Measurements from ENCODE around the gene IQSEC3. TPM values are rescaled to one million over a fixed set of nuclear protein-coding genes. Genes with fewer than 3 reads are reported as not detected.

IQSEC3 gene
- total RNA-seq, 1 donor: 0.21 TPM

DNA sequence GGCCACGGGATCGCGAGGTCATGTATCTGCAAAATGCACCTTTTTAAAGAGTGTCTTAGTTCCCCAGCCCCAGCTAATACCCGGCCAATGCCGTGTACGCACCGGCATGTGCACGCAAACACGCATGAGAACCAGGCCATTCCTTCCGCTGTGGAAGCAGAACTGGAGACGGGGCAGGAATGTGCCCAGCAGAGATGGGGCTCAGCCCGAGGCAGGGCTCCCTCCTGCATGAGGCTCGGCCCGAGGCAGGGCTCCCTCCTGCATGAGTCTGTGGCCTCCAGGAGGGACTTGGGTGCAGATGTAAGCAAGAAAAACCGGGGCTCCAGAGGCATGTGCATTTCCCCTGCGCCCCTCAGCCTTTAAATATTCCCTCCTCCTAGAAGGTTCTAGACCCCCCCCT, 109.2 kb downstream of the IQSEC3 start:
- Histone ChIP-seq H3K9me3 (ENCODE audit: low read depth, low read length) (no peaks in the 10 kb centered on the region), H3K4me1 (ENCODE audit: insufficient read depth, low read length) (peaks cover 19% of the 10 kb centered on the region), H3K27me3 (ENCODE audit: insufficient read depth, low read length) (no peaks in the 10 kb centered on the region), H3K4me3 (ENCODE audit: low read length) (no peak overlapping the region)

DNA sequence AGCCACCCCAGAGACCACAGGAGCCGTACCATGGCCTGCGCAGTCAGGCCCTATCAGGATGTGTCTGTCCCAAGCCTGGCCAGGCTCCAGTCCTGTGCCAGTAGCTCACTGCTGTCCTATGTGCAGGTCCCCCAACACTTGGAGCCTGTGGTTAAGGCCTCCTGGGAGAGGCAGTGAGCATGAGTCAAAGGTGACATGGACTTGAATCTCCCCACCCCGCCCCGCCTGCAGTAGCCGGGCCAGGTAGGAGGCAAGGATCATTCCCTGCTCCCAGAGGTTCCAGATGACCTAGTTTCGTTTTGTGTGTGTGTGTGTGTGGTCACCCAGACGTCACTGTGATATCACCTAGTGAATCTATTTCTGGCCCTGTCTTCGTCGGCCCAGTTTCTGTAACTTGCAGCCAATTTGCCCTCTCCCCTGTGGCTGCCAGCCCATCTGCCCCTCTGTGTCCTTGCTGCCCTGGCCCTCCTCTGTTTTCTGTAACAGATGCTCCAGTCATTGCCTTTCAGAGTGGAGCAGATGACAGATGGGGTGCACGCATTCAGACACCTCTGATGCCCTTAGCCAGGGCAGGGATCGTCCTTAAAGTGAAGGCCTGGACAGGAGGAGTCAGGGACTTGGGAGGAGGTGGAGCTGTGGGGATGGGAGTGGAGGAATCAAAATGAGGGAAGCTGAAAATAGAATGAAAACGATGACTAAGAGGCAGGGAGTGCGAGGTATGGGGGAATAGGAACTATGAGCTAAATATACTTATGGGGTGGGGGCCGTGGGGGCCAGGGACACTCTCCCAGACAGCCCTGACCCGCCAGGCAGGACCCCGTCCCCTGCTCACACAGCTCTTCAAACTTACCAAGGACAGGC, 110.0 kb downstream of the IQSEC3 start:
- Histone ChIP-seq H3K27me3 (ENCODE audit: insufficient read depth, low read length) (no peaks in the 10 kb centered on the region), H3K4me1 (ENCODE audit: insufficient read depth, low read length) (peaks cover 21% of the 10 kb centered on the region), H3K9me3 (ENCODE audit: low read depth, low read length) (no peaks in the 10 kb centered on the region), H3K4me3 (ENCODE audit: low read length) (no peak overlapping the region)

DNA sequence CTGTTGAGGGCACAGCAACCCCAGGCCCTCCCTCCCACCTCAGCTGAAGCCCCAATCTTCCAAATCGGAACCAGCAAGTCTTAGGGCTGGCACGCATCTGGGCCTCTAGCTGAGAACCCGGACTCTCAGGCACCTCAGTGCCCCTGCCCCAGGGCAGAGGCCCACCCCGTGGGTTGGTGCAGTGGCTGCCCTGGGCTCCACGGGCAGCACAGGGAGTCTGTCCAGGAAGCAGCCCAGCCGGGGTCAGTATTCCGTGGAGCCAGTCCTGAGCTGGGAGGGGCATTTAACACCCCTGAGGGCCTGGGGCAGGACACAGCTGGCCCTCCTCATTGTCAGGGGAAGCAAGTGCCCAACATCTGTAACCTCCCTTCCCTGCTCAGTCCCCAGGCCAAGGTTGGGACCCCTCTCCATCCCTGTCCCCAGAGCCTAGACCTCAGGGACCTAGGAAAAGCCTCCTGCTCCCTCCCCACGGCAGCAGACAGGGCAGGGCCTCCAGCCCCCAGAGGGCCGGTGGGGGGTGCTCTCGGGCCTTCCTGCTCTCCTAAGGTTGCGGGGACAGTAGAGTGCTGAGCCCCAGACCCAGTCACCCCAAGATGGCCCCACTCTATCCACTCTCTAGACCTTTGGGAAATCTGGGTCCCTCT, 110.9 kb downstream of the IQSEC3 start:
- Histone ChIP-seq H3K27me3 (ENCODE audit: insufficient read depth, low read length) (no peaks in the 10 kb centered on the region), H3K4me1 (ENCODE audit: insufficient read depth, low read length) (peaks cover 19% of the 10 kb centered on the region), H3K9me3 (ENCODE audit: low read depth, low read length) (no peaks in the 10 kb centered on the region), H3K4me3 (ENCODE audit: low read length) (no peak overlapping the region)

DNA sequence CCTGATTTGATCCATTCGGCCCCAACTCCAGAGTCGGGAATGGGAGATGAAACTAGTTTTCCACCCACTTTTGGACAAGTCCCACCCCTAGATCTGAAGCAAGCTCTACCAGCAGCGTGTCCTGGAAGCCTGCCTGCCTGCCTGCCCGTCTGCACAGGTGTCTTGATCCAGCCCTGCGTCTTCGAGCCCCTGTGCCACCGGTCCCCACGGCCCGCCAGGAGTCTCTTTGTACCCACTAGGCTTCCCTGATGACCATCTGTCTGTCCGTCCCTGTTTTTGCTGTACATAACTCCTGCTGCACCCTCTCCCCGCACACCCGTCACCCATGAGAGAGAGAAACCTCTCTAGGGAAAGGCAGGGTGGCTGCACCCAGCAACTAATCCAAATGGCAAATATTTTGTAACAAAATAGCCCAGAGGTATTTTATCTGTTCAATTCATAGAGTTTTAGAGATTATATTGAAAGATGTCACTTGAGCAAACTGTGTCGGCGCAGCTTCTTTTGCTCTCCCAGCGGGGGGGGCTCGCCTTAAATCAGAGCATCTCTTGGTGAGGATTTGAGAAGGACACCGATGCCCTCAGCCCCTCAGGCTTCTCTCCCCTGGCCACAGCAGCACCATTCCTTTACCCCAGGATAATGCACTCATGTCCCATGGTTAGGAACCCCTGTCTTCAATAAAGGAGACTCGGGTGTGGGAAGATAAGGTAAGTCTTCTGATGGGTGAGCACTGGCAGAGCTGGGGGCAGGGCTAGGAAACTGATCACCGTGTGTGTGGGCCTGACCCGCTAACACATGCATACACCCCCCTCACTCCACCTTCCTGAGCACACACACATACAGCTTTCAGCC, 111.6 kb downstream of the IQSEC3 start:
- Histone ChIP-seq H3K4me1 (ENCODE audit: insufficient read depth, low read length) (peaks cover 13% of the 10 kb centered on the region), H3K9me3 (ENCODE audit: low read depth, low read length) (no peaks in the 10 kb centered on the region), H3K27me3 (ENCODE audit: insufficient read depth, low read length) (no peaks in the 10 kb centered on the region), H3K4me3 (ENCODE audit: low read length) (no peak overlapping the region)

- Histone ChIP-seq H3K4me1 (ENCODE audit: insufficient read depth, low read length) (peaks cover 13% of the 10 kb centered on the region), H3K4me3 (ENCODE audit: low read length) (no peak overlapping the region), H3K27me3 (ENCODE audit: insufficient read depth, low read length) (no peaks in the 10 kb centered on the region), H3K9me3 (ENCODE audit: low read depth, low read length) (no peaks in the 10 kb centered on the region)
Measured at GRCh38 chr12:178829-179109, 112.2 kb downstream of the IQSEC3 start.

- peaks cover 13% of the 10 kb centered on the region for H3K4me1 ChIP-seq (ENCODE audit: insufficient read depth, low read length)
- no peaks in the 10 kb centered on the region for H3K9me3 ChIP-seq (ENCODE audit: low read depth, low read length)
- no peaks in the 10 kb centered on the region for H3K27me3 ChIP-seq (ENCODE audit: insufficient read depth, low read length)
- no peak overlapping the region for H3K4me3 ChIP-seq (ENCODE audit: low read length)
Measured at GRCh38 chr12:179131-179884, 112.7 kb downstream of the IQSEC3 start.

GRCh38 chr12:179885-180284, 113.3 kb downstream of the IQSEC3 start:
- Histone ChIP-seq H3K9me3 (ENCODE audit: low read depth, low read length) (no peaks in the 10 kb centered on the region), H3K4me1 (ENCODE audit: insufficient read depth, low read length) (peaks cover 14% of the 10 kb centered on the region), H3K4me3 (ENCODE audit: low read length) (no peak overlapping the region), H3K27me3 (ENCODE audit: insufficient read depth, low read length) (no peaks in the 10 kb centered on the region)

- Histone ChIP-seq H3K4me1 (ENCODE audit: insufficient read depth, low read length) (peaks cover 18% of the 10 kb centered on the region), H3K27me3 (ENCODE audit: insufficient read depth, low read length) (no peaks in the 10 kb centered on the region), H3K9me3 (ENCODE audit: low read depth, low read length) (no peaks in the 10 kb centered on the region), H3K4me3 (ENCODE audit: low read length) (no peak overlapping the region)
Measured at GRCh38 chr12:180445-180844, 113.9 kb downstream of the IQSEC3 start.

DNA sequence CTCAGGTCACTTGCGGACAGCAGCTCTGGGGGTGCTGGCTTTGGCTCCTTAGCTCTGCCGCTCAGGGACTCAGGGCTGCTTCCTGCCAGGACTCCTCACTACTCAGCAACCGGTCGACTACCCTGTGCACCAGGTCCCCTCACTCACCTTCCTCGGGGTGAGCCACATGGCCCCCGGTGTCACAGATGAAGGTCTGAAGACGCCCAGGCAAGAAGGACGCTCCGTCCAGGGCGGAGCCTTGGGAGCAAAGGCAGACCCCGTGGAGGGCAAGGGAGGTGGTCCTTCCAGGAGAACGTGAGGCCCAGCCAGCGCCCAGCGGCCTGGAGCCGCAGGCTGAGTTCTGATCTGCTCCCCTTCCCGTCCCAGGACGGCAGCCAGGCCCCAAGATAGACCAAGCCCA, 115.4 kb downstream of the IQSEC3 start:
- no peaks in the 10 kb centered on the region for H3K9me3 ChIP-seq (ENCODE audit: low read depth, low read length)
- H3K4me3 ChIP-seq (ENCODE audit: low read length): no peak overlapping the region
- H3K27me3 ChIP-seq (ENCODE audit: insufficient read depth, low read length): no peaks in the 10 kb centered on the region
- peaks cover 18% of the 10 kb centered on the region for H3K4me1 ChIP-seq (ENCODE audit: insufficient read depth, low read length)

DNA sequence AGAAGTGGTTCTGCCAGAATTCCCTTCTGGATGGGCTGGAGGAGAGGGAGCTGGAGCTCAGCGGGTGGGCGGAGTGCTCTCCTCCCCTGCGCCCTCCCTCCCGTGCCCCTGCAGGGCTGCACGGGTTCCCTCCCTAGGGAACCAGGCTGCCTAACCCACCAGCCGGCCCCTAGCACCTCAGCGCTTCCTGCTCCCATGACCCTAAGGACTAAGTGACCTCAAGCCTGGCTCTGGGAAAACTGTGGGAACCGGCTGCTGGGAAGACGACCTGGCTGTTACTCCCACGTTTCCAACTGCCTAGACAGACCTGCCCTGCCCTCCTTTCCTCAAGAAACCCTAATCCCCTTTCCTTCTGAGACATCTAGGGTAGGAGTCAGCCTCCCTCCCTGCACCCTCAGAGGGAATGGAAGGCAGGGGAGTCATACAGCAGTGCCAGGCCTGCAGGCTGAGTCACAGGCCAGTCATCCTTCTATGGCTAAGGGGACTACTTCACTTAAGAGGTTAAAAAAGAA, 115.9 kb downstream of the IQSEC3 start:
- Histone ChIP-seq H3K9me3 (ENCODE audit: low read depth, low read length) (no peaks in the 10 kb centered on the region), H3K4me1 (ENCODE audit: insufficient read depth, low read length) (peaks cover 18% of the 10 kb centered on the region), H3K27me3 (ENCODE audit: insufficient read depth, low read length) (no peaks in the 10 kb centered on the region), H3K4me3 (ENCODE audit: low read length) (no peak overlapping the region)

GRCh38 chr12:184811-185575, 118.4 kb downstream of the IQSEC3 start:
- Histone ChIP-seq H3K4me3 (ENCODE audit: low read length) (no peak overlapping the region), H3K27me3 (ENCODE audit: insufficient read depth, low read length) (peaks cover 4% of the 10 kb centered on the region), H3K9me3 (ENCODE audit: low read depth, low read length) (no peaks in the 10 kb centered on the region)

DNA sequence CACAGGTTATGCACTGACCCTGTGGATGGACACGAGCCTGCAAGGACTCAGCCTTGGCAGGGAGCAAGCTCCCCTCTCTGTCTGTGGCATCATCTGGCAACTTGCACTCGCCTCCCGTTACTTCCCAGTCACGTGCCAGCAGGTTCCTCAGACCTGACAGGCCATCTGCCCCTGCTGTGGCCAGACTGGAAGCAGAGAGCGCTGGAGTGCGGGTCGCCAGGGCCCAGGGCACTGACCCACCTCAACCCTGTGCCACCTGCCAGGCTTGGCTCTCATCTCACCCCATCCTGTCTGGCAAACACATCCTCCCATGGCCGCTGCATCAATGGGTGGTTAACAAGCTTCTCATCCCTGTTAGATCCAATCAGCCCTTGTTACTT, 119.0 kb downstream of the IQSEC3 start:
- Histone ChIP-seq H3K9me3 (ENCODE audit: low read depth, low read length) (no peaks in the 10 kb centered on the region), H3K4me3 (ENCODE audit: low read length) (no peak overlapping the region), H3K4me1 (ENCODE audit: insufficient read depth, low read length) (peaks cover 16% of the 10 kb centered on the region), H3K27me3 (ENCODE audit: insufficient read depth, low read length) (peaks cover 4% of the 10 kb centered on the region)

More at GRCh38 chr12:184811-185575, 118.4 kb downstream of the IQSEC3 start:
- H3K4me1 ChIP-seq (ENCODE audit: insufficient read depth, low read length): peaks cover 22% of the 10 kb centered on the region

- H3K27me3 ChIP-seq (ENCODE audit: insufficient read depth, low read length): peaks cover 4% of the 10 kb centered on the region
- no peak overlapping the region for H3K4me3 ChIP-seq (ENCODE audit: low read length)
- peaks cover 12% of the 10 kb centered on the region for H3K4me1 ChIP-seq (ENCODE audit: insufficient read depth, low read length)
- no peaks in the 10 kb centered on the region for H3K9me3 ChIP-seq (ENCODE audit: low read depth, low read length)
Measured at GRCh38 chr12:186006-186625, 119.5 kb downstream of the IQSEC3 start.

All from mononuclear cell (primary cell).